ENCODE results near the gene STAU1. TPM values are rescaled to one million over a fixed set of nuclear protein-coding genes. Genes with fewer than 3 reads are reported as not detected.

STAU1 gene
- total and polyA plus RNA-seq, 10 of the 15 experiments (the other 5 are each of a cell fraction or from before 2014, with no cell fraction given), result 13.9 to 66.2 (median 45.6) TPM

GRCh38 chr20:49214571-49214970 is 26.4 kb upstream of the STAU1 start:
- H3K27me3 ChIP-seq (replicated peaks in 1 of 2; ENCODE audit: control insufficient read depth in 2 of 2, insufficient read depth in 2 of 2, low read length in 1 of 2), result no peaks in the 10 kb centered on the region
- H3K4me3 ChIP-seq, result no peak overlapping the region
- H3K9ac ChIP-seq (ENCODE audit: control insufficient read depth, insufficient read depth, low read length), result no peak overlapping the region
- no peak for DNase-seq (ENCODE audit: low read depth, low spot score)
- H3K4me2 ChIP-seq (ENCODE audit: control insufficient read depth, insufficient read depth), result no peak overlapping the region
- ChIA-PET SMC1A (ENCODE audit: uncharacterized antibody, unreplicated experiment) (interaction anchor here (0.9 to 1.8 kb wide), 4 partner anchors 28 to 82 kb away, joined by 3 to 6 read pairs (median 4); no protein-coding TSS in a partner anchor), CTCF (interaction anchor here (0.6 to 13.9 kb wide), 9 partner anchors 30 to 854 kb away, joined by 3 to 333 read pairs (median 3); no protein-coding TSS in a partner anchor), POLR2A (interaction anchor here (0.5 to 1.1 kb wide), 3 partner anchors 16 to 90 kb away, joined by 3 to 4 read pairs (median 3); no protein-coding TSS in a partner anchor), RAD21 (ENCODE audit: unreplicated experiment) (interaction anchor here (0.6 to 5.7 kb wide), 3 partner anchors 49 to 158 kb away, joined by 3 to 79 read pairs (median 4); no protein-coding TSS in a partner anchor)
- TF ChIP-seq NFYA (IDR thresholded peaks at IDR 0.05; ENCODE audit: borderline replicate concordance, low read depth, low read length) (no peak), RELB (IDR thresholded peaks at IDR 0.05; ENCODE audit: low read depth) (no peak), MEF2B (IDR thresholded peaks at IDR 0.05; ENCODE audit: partially characterized antibody, poor library complexity, severe bottlenecking) (no peak), MEF2A (IDR thresholded peaks at IDR 0.05; ENCODE audit: insufficient read depth, low read depth, low read length) (no peak), EGR1 (IDR thresholded peaks at IDR 0.05; ENCODE audit: borderline replicate concordance in 1 of 2, low read depth in 2 of 2, low read length in 2 of 2) (no peak), MYC (IDR thresholded peaks at IDR 0.05; ENCODE audit: insufficient read depth, insufficient read length, insufficient replicate concordance, low read length, severe bottlenecking) (no peak), CHD4 (IDR thresholded peaks at IDR 0.05) (no peak), RELA (IDR thresholded peaks at IDR 0.05; ENCODE audit: borderline replicate concordance, partially characterized antibody) (no peak), NRF1 (conservative IDR thresholded peaks at IDR 0.05; ENCODE audit: low read depth, low read length) (no peak), LARP7 (IDR thresholded peaks at IDR 0.05) (no peak), IKZF2 (IDR thresholded peaks at IDR 0.05) (no peak), KLF5 (IDR thresholded peaks at IDR 0.05; ENCODE audit: partially characterized antibody) (no peak), CEBPZ (IDR thresholded peaks at IDR 0.05; ENCODE audit: low read depth, low read length) (no peak), MYB (IDR thresholded peaks at IDR 0.05; ENCODE audit: borderline replicate concordance, low read depth, low read length) (no peak), HCFC1 (IDR thresholded peaks at IDR 0.05; ENCODE audit: low read length) (no peak), MAX (IDR thresholded peaks at IDR 0.05; ENCODE audit: low read depth, low read length) (no peak), HSF1 (IDR thresholded peaks at IDR 0.05; ENCODE audit: low read depth, low read length) (no peak)
- no TSS peak for BruUV-seq (replicated peaks)
- H3K4me1 ChIP-seq (ENCODE audit: control insufficient read depth, insufficient read depth, low read length), result no peaks in the 10 kb centered on the region
- H3K79me2 ChIP-seq (ENCODE audit: control insufficient read depth, insufficient read depth, low read length), result peaks cover 4% of the 10 kb centered on the region
- ATAC-seq, result no peak
- in situ Hi-C loops (cut with MboI), result no loop called here
- no peaks in the 10 kb centered on the region for H4K20me1 ChIP-seq (ENCODE audit: control insufficient read depth, insufficient read depth)
- intact Hi-C loops (cut with micrococcal nuclease; ENCODE audit: unreplicated experiment), result no loop called here
- H3K36me3 ChIP-seq (ENCODE audit: control insufficient read depth in 2 of 2, insufficient read depth in 2 of 2, low read length in 1 of 2), result no peaks in the 10 kb centered on the region
- peaks cover 2% of the 10 kb centered on the region for H3K9me3 ChIP-seq (replicated peaks; ENCODE audit: control insufficient read depth, insufficient read depth, low read length)
- H3K27ac ChIP-seq (ENCODE audit: control insufficient read depth, insufficient read depth), result no peak overlapping the region
- H2AFZ ChIP-seq (ENCODE audit: control insufficient read depth, low read depth, low read length), result no peak overlapping the region
- FAIRE-seq, result no peak
